HG03457 (cell line): ENCODE results near the gene ADAMTS9.

Source experiments
- ATAC-seq: cut with Tn5 transposase; IDR thresholded peaks from one replicate; pipeline ENCODE4 v1.9.1; 2021; ENCODE audit warnings: moderate number of reproducible peaks; ENCODE audit not compliant: unreplicated experiment

ADAMTS9 gene

DNA sequence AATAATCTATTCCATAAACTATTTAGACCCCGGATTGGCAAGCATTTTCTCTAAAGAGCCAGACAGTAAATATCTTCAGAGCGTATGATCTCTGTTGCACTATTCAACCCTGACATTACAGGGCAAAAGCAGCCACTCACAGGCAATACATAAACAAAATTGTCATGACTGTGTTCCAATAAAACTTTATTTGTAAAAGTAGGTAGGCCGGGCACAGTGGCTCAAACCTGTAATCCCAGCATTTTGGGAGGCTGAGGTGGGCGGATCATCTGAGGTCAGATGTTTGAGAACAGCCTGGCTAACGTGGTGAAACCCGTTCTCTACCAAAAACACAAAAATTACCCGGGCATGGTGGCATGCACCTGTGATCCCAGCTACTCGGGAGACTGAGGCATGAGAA lies 66.5 kb downstream of the ADAMTS9 start:
- ATAC-seq: no peak

DNA sequence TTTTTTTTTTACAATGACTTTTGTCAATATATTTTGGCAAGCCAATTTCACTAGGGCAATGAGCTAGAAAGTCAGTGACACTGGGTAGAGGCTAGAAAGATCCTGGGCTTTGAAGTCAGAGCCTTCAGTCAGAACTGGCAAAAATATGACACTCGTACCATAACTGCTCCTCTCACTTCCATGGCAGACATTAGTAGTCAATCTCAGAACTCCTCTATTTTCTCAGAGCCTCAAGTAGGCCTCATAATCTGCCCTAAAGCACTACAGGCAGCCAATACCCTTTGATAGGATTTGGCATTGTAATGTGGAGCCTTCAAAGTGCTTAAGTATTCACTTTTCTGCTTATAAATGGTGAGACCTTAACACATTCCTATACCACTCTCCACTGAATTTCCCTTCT lies 67.8 kb downstream of the ADAMTS9 start:
- no peak for ATAC-seq

DNA sequence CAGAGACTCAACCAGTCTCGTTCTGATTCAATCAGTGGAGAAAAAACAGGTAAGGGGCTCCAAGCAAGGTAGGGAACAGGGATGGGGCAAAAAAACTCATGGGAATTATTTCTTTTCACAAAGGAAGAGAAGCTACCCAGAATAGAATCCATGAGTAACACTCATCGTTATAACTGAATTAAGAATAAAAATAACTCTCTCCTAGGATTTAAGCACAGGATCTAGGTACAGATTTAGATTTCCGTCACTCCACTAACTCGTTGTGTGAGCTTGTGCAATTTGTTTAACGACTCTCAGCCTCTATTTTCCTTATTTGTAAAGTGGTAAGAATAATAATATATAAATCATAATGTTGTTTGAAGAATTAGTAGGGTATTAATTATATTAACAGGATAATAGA lies 68.6 kb downstream of the ADAMTS9 start:
- no peak for ATAC-seq

DNA sequence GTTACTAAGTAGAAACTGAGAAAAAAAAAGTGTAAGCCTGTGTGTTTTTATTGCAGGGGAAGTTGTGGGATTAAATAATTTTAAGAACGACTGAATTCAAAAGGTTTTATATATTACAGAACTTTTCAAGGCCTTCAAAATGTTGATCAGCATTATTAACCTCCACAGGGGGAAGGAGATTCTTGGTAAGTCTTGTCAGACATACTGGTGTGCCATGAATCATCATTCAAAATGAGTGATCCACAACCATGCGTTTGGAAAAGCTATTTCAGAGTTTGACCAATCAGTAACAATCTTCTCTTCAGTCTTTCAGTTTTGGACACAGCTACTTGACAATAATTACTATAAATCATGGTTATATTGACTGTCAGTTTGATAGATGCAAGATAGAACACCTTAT lies 70.2 kb downstream of the ADAMTS9 start:
- no peak for ATAC-seq

DNA sequence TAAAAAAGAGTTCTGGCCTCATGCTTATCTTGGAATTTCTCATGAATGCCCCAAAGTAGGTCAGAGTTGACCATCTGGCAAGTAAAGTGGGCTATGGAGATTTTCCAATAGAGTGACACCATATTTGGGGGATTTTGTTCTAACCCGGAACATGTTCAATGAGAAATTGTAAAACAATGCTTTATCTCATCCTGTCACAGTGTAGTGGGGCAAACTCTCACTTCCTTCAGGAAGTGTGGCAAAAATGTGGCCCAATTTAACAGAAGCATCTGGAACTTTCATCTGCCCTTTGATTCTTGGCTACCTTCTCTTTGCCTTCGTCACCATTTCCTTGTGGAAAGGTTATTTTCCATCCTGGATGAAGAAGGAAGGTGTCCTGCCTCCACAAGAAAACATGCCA lies 70.8 kb downstream of the ADAMTS9 start:
- ATAC-seq: no peak

DNA sequence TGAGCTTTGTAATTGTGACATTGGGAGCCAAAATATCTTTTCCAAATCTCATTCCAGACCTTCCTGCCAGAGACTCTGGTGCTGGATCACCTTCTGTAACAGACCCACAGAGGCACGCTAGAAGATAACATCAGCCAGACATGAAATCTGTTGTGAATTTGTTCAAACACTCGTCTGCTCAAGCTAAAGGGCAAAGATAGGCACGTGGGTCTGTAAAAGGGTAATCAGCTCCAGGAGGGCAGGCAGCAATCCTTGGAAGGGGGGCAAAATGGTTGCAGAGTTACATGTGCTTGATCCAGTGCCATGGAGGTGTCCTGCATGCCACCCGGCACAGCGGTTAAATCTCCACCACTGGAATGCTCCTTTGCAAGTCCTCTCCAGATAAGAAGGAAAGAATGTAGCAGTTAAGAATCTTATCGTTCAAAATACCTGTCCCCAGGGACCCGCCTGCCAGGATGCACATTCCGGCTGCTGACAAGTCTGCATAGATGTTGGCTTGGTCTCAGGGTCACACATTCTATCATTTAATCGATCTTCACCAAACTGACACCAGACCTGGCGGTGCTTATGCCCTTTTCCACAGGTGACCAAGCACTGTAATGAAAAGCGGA lies 74.8 kb downstream of the ADAMTS9 start:
- ATAC-seq: no peak

DNA sequence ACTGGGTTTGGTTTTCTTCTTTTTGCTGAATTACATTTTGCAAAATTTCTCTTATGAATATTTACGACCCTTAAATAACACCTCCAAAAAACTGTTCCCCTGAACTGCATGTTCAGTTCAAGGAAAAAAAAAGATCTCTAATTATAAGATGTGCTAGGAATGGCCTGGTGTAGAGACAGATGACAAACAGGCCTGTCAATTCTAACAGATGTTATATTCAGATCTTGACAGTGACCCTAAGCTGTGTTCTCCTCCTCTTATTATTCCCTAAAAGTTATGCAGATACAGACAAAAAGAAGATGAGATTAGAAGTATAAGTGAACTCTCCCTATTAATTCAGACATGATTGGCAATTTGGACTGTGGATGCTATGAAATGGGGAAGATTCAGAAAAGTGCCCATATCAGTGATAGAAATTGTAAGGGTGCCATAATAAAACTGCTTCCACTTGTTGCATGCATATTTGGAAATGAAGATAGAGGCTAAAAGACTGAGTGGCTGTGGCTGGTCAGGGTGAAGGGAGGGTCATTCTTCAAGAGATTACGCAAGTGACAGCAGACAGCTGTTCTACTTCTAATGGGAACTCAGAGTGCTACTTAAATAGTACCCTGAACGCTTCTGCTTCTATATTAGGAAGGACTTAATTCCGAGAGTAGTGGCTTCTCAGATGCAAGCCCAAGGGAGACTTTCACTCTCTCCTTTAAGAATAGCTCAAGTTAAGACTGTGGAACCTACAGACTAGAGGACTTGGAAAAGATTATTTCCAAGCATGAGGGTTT lies 75.5 kb downstream of the ADAMTS9 start:
- no peak for ATAC-seq

DNA sequence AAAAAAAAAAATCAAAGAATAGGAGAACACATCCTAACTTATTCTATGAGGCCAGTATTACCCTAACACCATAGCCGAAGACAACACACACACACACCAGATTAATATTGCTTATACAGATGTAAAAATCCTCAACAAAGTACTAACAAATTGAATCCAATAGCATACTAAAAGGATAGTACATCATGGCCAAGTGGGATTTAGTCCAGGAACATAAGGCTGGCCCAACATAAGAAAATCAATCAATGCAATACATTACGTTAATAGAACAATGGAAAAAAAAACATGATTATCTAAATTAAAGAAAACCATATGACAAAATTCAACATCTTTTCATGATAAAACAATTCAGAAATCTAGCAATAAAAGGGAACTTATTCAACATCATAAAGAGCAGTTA lies 79.1 kb downstream of the ADAMTS9 start:
- no peak for ATAC-seq

DNA sequence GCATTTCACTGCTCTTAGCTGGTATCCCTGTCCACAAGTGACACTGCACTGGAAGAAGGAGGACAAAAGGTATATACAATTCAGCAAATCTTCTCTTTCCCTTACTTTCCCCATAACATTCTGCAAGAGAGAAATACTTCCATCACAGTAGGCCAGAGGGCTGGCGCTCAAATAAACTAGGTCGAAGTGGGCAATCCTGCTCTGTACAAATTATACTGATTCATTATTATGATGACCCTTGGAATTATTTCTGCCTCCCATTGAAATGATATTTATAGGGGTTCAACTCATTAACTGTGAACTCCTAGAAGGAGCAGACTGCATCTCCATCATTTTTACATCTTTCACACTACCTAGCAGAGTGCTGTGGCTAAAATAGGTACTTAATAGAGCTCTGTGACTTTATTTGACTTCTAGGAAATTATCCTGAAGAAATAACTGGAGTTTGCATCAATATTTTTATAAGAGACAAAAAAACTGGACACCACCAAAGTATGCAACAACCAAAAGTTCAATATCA lies 80.7 kb downstream of the ADAMTS9 start:
- ATAC-seq: no peak

DNA sequence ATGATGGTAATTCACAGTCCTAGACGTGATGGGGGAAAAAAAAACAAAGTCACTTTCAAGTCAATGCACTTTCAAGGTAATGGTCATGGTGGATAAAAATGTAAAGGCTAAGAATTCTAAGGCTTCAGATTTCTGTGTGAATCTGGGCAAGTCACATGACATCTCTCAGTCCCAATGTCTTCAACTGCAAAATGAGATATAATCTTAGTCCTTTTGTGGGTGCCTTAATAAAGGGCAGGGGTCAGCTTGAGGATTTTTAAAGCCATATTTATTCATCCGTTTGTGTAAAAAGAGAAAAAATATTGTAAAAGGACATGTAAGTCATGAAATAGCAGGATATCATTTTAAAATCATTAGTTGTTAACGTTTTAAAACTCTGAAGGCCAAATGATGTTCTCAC lies 83.5 kb downstream of the ADAMTS9 start:
- ATAC-seq: no peak

DNA sequence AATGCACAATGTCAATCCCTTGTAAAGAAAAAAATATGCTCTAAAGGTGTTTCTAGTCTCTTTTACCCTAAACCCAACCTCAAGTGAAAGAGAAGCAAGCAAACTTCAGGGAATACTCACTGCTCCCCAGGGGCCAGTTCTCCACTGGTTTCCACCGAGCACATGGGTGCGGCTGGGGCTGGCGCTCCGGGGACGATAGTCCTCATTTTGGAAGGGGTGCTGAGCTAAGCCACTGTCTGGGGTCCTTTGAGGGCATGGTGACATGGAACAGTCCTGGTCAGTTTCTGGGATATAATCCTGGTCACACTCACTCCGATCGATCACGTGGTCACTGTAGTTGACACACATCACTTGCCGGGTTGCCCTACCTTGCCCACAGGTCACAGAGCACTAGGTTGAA lies 86.0 kb downstream of the ADAMTS9 start:
- ATAC-seq: no peak

DNA sequence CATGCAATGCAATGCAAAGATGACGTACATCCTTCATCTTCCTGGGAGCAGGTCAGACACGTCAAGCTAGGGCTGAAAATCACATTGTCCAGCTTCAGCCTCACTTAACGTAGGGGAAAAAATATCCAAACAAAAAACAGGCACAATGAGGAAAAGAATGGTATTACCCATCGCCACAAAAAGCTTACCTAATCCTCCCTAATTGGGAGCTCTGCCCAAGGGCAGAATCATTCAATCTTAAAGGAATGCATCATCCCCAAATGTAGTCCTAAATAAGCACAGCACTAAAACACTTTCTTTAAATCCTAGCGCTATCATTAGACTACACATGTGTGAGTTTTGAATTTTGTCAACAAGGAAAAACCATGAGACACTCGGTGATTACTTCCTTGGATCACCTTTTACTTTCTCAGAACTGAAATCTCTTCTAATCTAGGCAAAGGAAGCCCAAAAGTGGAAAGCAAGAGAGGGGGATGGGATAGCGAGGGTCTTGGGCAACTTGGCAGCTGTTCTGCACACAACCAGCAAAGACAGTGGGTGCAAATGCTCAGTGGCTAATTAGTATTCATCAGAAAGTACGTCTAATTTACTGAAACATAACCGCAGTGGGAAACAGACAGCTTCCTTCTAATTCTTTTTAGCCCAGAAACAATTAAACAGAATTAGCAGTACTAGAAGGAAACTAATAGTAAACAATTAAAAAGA lies 87.4 kb downstream of the ADAMTS9 start:
- ATAC-seq: no peak

DNA sequence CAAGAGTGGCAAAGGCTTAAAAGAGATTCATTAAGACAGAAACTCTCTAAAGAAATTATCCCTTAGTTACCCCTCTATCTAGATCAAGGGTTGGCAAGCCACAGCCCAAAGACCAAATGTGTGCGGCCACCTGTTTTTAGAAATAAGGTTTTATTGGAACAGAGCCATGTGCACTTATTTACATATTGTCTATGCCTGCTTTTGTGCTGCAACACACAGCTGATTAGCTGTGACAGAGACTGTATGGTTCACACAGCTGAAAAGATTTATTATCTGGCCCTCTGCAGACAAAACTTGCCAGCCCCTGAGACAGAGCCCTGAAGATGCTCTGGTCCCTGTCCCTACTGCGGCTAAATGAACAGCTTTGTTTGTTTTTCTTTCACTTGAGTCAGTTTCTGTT lies 88.1 kb downstream of the ADAMTS9 start:
- ATAC-seq: no peak

DNA sequence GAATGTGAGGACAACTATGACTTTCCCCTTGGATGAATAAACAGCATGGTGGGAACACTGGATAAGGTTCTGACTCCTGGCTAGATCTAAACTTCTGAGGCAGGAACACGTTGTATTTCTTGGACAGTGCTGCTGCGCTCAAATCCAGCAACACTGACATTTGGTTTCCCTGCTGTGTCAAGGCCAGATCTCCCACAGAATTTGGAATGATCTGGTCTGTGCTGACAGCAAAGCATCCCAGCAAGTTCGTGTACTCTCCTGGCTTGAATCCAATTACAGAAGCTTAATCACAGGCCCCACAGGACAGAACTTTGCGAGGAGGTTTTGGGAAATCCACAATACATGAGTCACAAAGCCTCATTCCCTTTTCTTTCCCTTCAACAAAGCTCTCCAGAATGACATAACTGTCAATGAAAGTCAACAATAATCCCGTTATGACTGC lies 92.5 kb downstream of the ADAMTS9 start:
- ATAC-seq: no peak

DNA sequence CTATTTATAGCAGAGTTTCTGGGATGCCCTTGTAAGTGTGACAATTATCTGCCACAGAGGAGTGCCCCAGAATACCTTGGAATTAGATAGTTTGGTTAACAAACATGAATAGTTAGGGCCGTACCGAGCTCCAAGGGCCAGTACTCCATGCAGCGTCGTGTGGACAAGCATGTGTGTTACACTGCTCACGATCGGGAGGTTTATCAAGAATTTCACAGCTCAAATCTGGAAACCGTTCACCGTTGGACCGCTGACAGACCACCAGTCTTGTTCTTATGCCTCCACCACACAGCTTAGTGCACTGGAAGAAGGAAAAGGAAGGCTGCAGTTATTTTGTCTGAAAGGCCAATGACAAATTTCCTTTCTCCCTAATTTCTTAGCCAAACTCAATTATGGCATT lies 93.7 kb downstream of the ADAMTS9 start:
- no peak for ATAC-seq

DNA sequence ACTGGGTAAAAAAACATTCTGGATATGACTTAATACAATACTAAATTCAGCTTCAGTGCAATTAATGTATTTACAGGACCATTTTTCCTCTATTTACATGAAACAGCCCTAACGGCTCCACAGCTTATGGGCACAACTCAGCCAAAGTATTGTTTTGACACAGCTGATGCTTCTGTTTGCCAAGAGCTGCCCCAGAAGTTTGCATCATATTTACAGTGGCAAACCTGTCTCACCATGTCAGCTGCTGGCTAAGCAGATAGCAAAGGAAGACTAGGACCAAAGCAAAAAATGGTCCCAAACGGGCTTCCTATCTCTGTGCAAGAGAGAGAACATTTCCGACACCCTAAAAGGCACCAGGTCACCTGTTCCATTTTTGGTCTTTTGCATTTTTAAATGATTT lies 94.5 kb downstream of the ADAMTS9 start:
- ATAC-seq: no peak

DNA sequence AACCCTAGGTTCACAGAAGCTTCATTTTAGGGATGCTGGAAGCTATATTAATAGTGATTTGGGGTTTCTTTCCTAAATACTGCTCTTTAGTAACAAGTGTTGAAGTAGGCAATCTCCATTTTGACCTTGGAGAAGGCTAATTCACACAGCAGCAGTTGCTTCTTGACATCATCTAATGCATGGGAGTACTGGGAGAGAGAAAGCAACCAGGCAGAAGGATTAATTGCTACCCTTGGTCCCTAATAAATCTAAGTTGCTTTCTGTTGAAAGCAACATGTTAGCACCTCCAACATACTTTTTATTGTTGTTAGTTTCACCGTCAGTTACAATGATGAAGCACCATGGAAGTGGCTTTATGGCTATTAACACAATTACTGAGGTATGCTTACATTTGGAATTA lies 96.2 kb downstream of the ADAMTS9 start:
- ATAC-seq: no peak

DNA sequence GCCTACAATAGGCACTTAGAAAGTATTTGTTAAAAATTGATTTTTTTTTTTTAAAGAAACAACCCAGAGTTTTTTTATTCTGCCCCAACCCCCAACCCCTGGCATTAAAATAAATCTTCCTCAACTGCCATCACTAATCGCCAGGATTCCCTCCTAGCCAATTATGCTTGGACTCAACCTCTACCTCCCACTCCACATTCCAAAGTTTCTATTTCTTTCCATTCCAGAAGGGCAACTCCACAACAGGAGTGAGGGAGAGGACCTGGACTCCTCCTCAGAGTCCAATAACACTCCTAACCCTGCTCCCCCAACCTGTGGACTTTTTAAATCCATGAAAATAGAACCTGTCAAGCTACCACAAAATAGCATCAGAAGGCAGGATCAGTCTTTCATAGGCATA lies 99.4 kb downstream of the ADAMTS9 start:
- no peak for ATAC-seq

DNA sequence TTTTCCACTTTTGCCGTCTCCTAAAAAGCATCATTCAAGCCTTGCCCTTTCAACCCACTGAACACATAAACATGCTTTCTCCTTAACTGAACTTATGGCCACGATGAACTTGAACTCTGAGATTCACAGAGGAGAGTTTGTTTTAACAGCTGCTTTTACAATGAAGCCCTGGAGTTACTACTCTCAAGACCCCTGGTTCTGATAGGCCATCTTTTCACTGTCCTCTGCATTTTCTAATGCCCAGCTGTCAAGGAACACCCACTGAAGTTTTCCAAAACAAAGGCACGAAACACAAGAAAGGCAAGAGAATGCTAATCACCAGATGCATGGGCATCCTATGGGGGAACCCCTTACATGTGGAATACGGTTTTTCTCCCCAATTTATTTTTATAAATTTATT lies 100.8 kb downstream of the ADAMTS9 start:
- ATAC-seq: no peak

DNA sequence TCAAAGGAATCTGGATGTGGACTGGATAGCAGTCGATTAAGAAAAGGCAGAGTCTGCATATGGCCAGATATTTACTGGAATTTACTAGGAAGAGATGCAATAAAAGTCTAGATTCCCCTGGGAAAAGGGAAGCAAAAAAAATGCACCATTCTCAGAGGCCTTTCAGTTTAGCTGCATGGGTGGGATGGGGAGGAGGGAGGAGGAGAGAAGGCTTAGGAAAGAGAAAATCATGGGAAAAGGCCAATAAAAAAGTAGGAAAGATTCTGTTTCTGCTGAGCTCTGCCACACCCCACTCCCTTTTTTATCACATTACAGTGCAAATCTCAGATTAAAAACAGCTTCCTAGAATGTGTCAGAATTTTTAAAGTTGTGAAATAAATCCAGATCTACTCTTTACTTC lies 103.6 kb downstream of the ADAMTS9 start:
- ATAC-seq: no peak

DNA sequence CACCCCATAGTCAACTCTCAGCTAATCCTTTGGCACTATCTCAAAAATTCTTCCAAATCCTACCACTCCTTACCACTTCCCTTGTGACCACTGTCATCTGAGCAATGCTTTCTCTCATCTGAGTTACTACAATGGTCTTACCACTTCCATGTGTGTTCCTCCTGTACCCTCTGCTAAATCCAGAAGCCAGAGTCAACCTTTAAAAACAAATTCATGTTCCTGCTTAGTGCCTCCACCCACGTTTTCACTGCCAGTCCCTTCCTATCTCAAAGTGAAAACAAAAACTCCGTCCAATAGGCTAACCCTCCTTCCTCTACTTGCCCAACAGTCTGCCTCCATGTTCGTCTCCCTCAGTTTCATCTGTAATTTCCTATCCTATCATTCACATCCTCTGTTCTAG lies 109.0 kb downstream of the ADAMTS9 start:
- ATAC-seq: no peak
